ENCODE results near the gene MEGF6.

Gene MEGF6

DNA sequence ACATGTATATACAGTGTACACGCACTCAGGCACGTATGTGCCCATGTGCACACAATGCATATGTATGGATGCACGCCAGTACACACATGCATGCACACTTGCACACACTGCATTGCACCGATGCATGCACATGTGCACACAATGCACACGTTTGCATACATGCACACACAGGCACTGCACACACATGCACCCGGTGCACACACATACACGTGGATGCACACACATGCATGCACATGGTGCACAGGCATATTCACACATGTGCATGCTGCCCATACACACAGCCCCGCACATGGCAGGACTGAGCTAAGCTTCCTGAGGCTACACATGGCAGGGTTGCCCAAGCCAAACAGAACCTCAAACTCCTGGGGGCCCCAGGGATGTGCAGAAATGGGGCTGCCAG is 137.3 kb downstream of the MEGF6 start:
- no peak overlapping the region for H3K4me3 ChIP-seq
- intact Hi-C loops (cut with DNase I; ENCODE audit: low total_unique reads), result loop anchor here (10.0 kb wide), 1 partner anchor 241 kb away; no protein-coding TSS in a partner anchor
- TF ChIP-seq, protein P1, sequence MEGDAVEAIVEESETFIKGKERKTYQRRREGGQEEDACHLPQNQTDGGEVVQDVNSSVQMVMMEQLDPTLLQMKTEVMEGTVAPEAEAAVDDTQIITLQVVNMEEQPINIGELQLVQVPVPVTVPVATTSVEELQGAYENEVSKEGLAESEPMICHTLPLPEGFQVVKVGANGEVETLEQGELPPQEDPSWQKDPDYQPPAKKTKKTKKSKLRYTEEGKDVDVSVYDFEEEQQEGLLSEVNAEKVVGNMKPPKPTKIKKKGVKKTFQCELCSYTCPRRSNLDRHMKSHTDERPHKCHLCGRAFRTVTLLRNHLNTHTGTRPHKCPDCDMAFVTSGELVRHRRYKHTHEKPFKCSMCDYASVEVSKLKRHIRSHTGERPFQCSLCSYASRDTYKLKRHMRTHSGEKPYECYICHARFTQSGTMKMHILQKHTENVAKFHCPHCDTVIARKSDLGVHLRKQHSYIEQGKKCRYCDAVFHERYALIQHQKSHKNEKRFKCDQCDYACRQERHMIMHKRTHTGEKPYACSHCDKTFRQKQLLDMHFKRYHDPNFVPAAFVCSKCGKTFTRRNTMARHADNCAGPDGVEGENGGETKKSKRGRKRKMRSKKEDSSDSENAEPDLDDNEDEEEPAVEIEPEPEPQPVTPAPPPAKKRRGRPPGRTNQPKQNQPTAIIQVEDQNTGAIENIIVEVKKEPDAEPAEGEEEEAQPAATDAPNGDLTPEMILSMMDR (IDR thresholded peaks at IDR 0.05), result no peak
- no peak overlapping the region for H3K27ac ChIP-seq
- H3K27me3 ChIP-seq, result peaks cover 0 to 86% of the 10 kb centered on the region in 2 donors
- peaks cover 0 to 6% (median 4%) of the 10 kb centered on the region in 4 donors for H3K4me1 ChIP-seq
- no peak for DNase-seq
- H3K36me3 ChIP-seq, result no peaks in the 10 kb centered on the region
- H3K9me3 ChIP-seq, result no peaks in the 10 kb centered on the region

- TF ChIP-seq, protein P1 (IDR thresholded peaks at IDR 0.05), result no peak
- no peaks in the 10 kb centered on the region for H3K9me3 ChIP-seq
- H3K4me3 ChIP-seq, result no peak overlapping the region
- intact Hi-C loops (cut with DNase I; ENCODE audit: low total_unique reads), result loop anchor here (10.0 kb wide), 1 partner anchor 241 kb away; no protein-coding TSS in a partner anchor
- H3K27me3 ChIP-seq, result peaks cover 0 to 89% of the 10 kb centered on the region in 2 donors
- no peaks in the 10 kb centered on the region for H3K36me3 ChIP-seq
- H3K27ac ChIP-seq, result no peak overlapping the region
- DNase-seq, result no peak
- H3K4me1 ChIP-seq, result peaks cover 0 to 6% (median 4%) of the 10 kb centered on the region in 4 donors
Measured at GRCh38 chr1:3473381-3473844, 137.9 kb downstream of the MEGF6 start.

DNA sequence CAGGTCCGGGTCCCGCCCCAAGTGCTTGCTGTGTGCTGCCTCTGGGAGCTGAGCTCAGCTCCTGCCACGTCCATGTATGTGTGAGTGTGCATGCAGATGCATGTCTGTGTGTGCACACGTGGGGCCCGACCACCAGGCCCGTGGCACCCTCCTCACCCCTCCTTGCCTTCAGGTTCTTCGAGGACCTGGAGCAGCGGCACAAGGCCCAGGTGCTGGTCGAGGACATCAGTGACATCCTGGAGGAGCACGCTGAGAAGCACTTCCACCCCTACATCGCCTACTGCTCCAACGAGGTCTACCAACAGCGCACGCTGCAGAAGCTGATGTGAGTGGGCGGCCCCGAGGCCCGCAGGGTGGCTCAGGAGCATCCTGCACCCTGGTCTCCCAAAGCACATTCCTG is 138.4 kb downstream of the MEGF6 start:
- intact Hi-C loops (cut with DNase I; ENCODE audit: low total_unique reads), result loop anchor here (10.0 kb wide), 1 partner anchor 242 kb away; no protein-coding TSS in a partner anchor

DNA sequence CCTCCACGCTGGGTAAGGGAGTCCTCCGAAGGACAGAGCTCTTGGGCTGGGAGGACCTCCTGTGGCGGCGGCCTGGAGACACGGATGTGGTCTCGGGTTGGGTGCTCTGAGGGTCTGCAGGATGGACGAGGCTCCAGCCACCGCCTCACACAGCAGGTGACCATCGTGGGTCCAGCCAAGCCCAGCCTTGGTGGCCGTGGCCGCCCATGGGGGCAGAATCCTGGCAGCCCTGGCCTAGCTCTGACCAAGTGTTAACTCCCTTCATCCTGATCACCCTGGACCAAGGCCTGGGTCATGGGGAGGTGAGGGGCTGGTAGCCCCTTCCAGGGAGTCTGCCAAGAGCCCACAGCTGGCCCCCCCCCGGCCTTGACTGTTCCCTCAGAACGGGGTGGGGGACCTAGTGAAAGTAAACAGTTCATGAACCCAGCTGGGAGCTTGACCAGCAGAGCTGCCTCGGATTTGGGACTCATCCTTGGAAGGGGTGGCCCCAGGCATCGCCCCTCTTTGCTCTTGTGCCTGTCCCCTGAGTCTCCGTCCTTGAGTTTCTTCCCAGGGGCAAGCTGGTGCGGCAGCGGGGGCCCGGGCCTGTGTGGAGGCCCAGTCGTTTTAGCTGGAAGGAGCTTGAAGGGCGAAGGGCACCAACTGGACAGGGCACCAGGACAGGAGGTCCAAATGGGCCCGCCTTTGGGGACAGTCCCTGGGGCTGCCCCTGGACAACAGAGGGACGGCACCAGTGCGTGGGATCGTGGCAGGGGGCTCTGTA is 139.0 kb downstream of the MEGF6 start:
- no peak for DNase-seq
- intact Hi-C loops (cut with DNase I; ENCODE audit: low total_unique reads), result loop anchor here (10.0 kb wide), 1 partner anchor 243 kb away; no protein-coding TSS in a partner anchor
- Histone ChIP-seq H3K9me3 (no peaks in the 10 kb centered on the region), H3K27me3 (peaks cover 0 to 91% of the 10 kb centered on the region in 2 donors), H3K36me3 (no peaks in the 10 kb centered on the region), H3K4me3 (no peak overlapping the region), H3K4me1 (peaks cover 0 to 6% (median 4%) of the 10 kb centered on the region in 4 donors), H3K27ac (no peak overlapping the region)
- TF ChIP-seq, protein P1 (IDR thresholded peaks at IDR 0.05), result no peak

More for the DNA sequence above, 138.4 kb downstream of the MEGF6 start:
- peaks cover 0 to 6% (median 4%) of the 10 kb centered on the region in 4 donors for H3K4me1 ChIP-seq
- no peaks in the 10 kb centered on the region for H3K36me3 ChIP-seq
- H3K9me3 ChIP-seq, result no peaks in the 10 kb centered on the region
- TF ChIP-seq, protein P1 (IDR thresholded peaks at IDR 0.05), result no peak
- no peak for DNase-seq
- H3K4me3 ChIP-seq, result no peak overlapping the region
- peaks cover 0 to 91% of the 10 kb centered on the region in 2 donors for H3K27me3 ChIP-seq
- H3K27ac ChIP-seq, result no peak overlapping the region

GRCh38 chr1:3471356-3472087 is 139.8 kb downstream of the MEGF6 start:
- Histone ChIP-seq H3K36me3 (no peaks in the 10 kb centered on the region), H3K4me1 (peaks cover 0 to 6% (median 4%) of the 10 kb centered on the region in 4 donors), H3K27ac (no peak overlapping the region), H3K27me3 (peaks cover 0 to 91% of the 10 kb centered on the region in 2 donors), H3K4me3 (no peak overlapping the region), H3K9me3 (no peaks in the 10 kb centered on the region)
- intact Hi-C loops (cut with DNase I; ENCODE audit: low total_unique reads), result loop anchor here (10.0 kb wide), 1 partner anchor 243 kb away; no protein-coding TSS in a partner anchor
- DNase-seq, result no peak
- TF ChIP-seq, protein P1 (IDR thresholded peaks at IDR 0.05), result peak; percentile 10 to 18
